H1 (cell line): ENCODE results near the gene CDADC1. TPM values are rescaled to one million over a fixed set of nuclear protein-coding genes. Genes with fewer than 3 reads are reported as not detected.

ENCODE experiments used
- CTCF ChIA-PET: fragments of 300-600 bp; sonication (Branson Sonifier 250); formaldehyde crosslinking; loops from one replicate; lab custom pipeline; 2021; ENCODE audit not compliant: partially characterized antibody; lab: Charles Lee
- POLR2A ChIA-PET: fragments of 300-600 bp; sonication (Branson Sonifier 250); formaldehyde crosslinking; loops from one replicate; lab custom pipeline; 2021; ENCODE audit warnings: inconsistent platforms; ENCODE audit not compliant: partially characterized antibody; lab: Charles Lee
- DNase-seq, 2 experiments: peaks; one replicate each; pipeline versions ENCODE4 v3.0.0 to v3.0.0-alpha.2; 2010 to 2022; ENCODE audit warnings: low spot score in 2 of 2, low read depth in 1 of 2, mixed read lengths in 1 of 2
- FAIRE-seq: peaks from 2 replicates; lab custom pipeline; 2011; peaks lifted over from hg19 to GRCh38; lab: Jason Lieb, UNC
- H2AFZ ChIP-seq: 2 replicates; pipeline ENCODE4 v1.8.1; 2012; ENCODE audit warnings: low read length, inconsistent platforms
- H2AK5ac ChIP-seq: 2 replicates; pipeline ENCODE4 v1.6.1; 2013; ENCODE audit warnings: low read depth, low read length
- H2BK120ac ChIP-seq: replicated peaks from 2 replicates; pipeline ENCODE3; 2013; ENCODE audit warnings: low read depth, low read length, inconsistent platforms
- H2BK12ac ChIP-seq: 2 replicates; pipeline ENCODE4 v1.6.1; 2013; ENCODE audit warnings: low read depth, low read length
- H2BK15ac ChIP-seq: 2 replicates; pipeline ENCODE4 v1.6.1; 2013; ENCODE audit warnings: low read length
- H2BK20ac ChIP-seq: 2 replicates; pipeline ENCODE4 v1.6.1; 2013; ENCODE audit warnings: low read length
- H2BK5ac ChIP-seq: 2 replicates; pipeline ENCODE4 v1.6.1; 2013; ENCODE audit warnings: low read depth, low read length
- H3K14ac ChIP-seq: 2 replicates; pipeline ENCODE4 v1.6.1; 2013; ENCODE audit warnings: inconsistent platforms; ENCODE audit not compliant: insufficient read length
- H3K18ac ChIP-seq: 2 replicates; pipeline ENCODE4 v1.6.1; 2013; ENCODE audit warnings: low read length; ENCODE audit errors: extremely low read depth
- H3K23ac ChIP-seq: 2 replicates; pipeline ENCODE4 v1.6.1; 2013; ENCODE audit warnings: inconsistent platforms; ENCODE audit not compliant: insufficient read length
- H3K23me2 ChIP-seq: 2 replicates; pipeline ENCODE4 v1.6.1; 2013; ENCODE audit warnings: low read depth, low read length
- H3K27ac ChIP-seq: 2 replicates; pipeline ENCODE4 v1.6.1; 2011; ENCODE audit warnings: low read depth, low read length, inconsistent platforms
- H3K27me3 ChIP-seq, 4 experiments: replicated peaks in 1 of 4; 1 replicate in 1 of 4; 2 replicates in 3 of 4; pipeline versions ENCODE4 v1.6.1 to v1.8.1; 2011 to 2013; ENCODE audit warnings: low read length in 3 of 4, mild to moderate bottlenecking in 3 of 4, inconsistent platforms in 2 of 4, mixed read lengths in 2 of 4, moderate library complexity in 1 of 4; ENCODE audit not compliant: control insufficient read depth in 3 of 4, insufficient read depth in 3 of 4; ENCODE audit errors: extremely low read depth in 1 of 4
- H3K36me3 ChIP-seq, 4 experiments: 2 replicates each; pipeline versions ENCODE4 v1.6.1 to v1.8.1; 2011 to 2013; ENCODE audit warnings: mild to moderate bottlenecking in 4 of 4, low read length in 3 of 4, moderate library complexity in 2 of 4, control low read depth in 1 of 4, inconsistent platforms in 1 of 4; ENCODE audit not compliant: insufficient read depth in 4 of 4, control insufficient read depth in 2 of 4
- H3K4ac ChIP-seq: replicated peaks from 2 replicates; pipeline ENCODE3; 2013; ENCODE audit warnings: low read length, low read depth, mixed read lengths, inconsistent platforms; ENCODE audit not compliant: insufficient read length
- H3K4me1 ChIP-seq, 4 experiments: replicated peaks in 1 of 4; 1 replicate in 1 of 4; 2 replicates in 3 of 4; pipeline versions ENCODE4 v1.6.1 to v1.8.1; 2011 to 2013; ENCODE audit warnings: low read length in 3 of 4, inconsistent platforms in 2 of 4, mixed read lengths in 1 of 4; ENCODE audit not compliant: insufficient read depth in 4 of 4, control insufficient read depth in 3 of 4
- H3K4me2 ChIP-seq, 2 experiments: 2 replicates each; pipeline versions ENCODE4 v1.6.1 to v1.8.1; 2011 to 2013; ENCODE audit warnings: low read depth in 2 of 2, low read length in 2 of 2, control low read depth in 1 of 2, inconsistent platforms in 1 of 2, mild to moderate bottlenecking in 1 of 2; ENCODE audit not compliant: insufficient read depth in 1 of 2
- H3K4me3 ChIP-seq, 4 experiments: fragments of 200-600, 300-600 bp in 1 of 4; sonication (generic), shearing (Covaris generic), sonication (Bioruptor Twin) in 1 of 4; 2 replicates each; pipeline versions ENCODE4 v1.5.1 to v1.8.1; 2011 to 2016; ENCODE audit warnings: low read length in 4 of 4, low read depth in 3 of 4, control low read depth in 2 of 4, inconsistent platforms in 2 of 4, mild to moderate bottlenecking in 2 of 4, mixed read lengths in 1 of 4, moderate library complexity in 1 of 4; ENCODE audit not compliant: insufficient read depth in 2 of 4; ENCODE audit errors: extremely low read depth in 1 of 4
- H3K56ac ChIP-seq: replicated peaks from 2 replicates; pipeline ENCODE3; 2013; ENCODE audit warnings: low read depth, mild to moderate bottlenecking, mixed read lengths, low read length, inconsistent platforms; ENCODE audit not compliant: insufficient read length
- H3K79me1 ChIP-seq: 2 replicates; pipeline ENCODE4 v1.6.1; 2013; ENCODE audit warnings: low read depth, low read length, control low read depth
- H3K79me2 ChIP-seq, 2 experiments: 2 replicates each; pipeline versions ENCODE4 v1.6.1 to v1.8.1; 2012 to 2013; ENCODE audit warnings: low read length in 2 of 2, mild to moderate bottlenecking in 2 of 2, inconsistent platforms in 1 of 2; ENCODE audit not compliant: insufficient read depth in 2 of 2, control insufficient read depth in 1 of 2
- H3K9ac ChIP-seq, 4 experiments: replicated peaks in 1 of 4; 1 replicate in 1 of 4; 2 replicates in 3 of 4; pipeline versions ENCODE4 v1.6.1 to v1.8.1; 2011 to 2013; ENCODE audit warnings: low read depth in 3 of 4, low read length in 3 of 4, control low read depth in 2 of 4, mild to moderate bottlenecking in 2 of 4, moderate library complexity in 2 of 4, inconsistent platforms in 1 of 4; ENCODE audit errors: extremely low read depth in 1 of 4
- H3K9me3 ChIP-seq, 2 experiments: 2 replicates each; pipeline versions ENCODE4 v1.6.1 to v1.8.1; 2012 to 2013; ENCODE audit warnings: mild to moderate bottlenecking in 2 of 2, moderate library complexity in 2 of 2, control low read depth in 1 of 2, inconsistent platforms in 1 of 2, low read depth in 1 of 2, low read length in 1 of 2, mixed read lengths in 1 of 2; ENCODE audit not compliant: insufficient read depth in 2 of 2
- H4K20me1 ChIP-seq, 2 experiments: replicated peaks in 1 of 2; 2 replicates each; pipeline versions ENCODE3 to v1.8.1; 2011 to 2013; ENCODE audit warnings: inconsistent platforms in 2 of 2, low read length in 2 of 2, mild to moderate bottlenecking in 1 of 2; ENCODE audit not compliant: insufficient read depth in 2 of 2, control insufficient read depth in 1 of 2
- H4K5ac ChIP-seq: 2 replicates; pipeline ENCODE4 v1.6.1; 2013; ENCODE audit warnings: low read length, low read depth, mixed read lengths, inconsistent platforms; ENCODE audit not compliant: insufficient read length
- H4K8ac ChIP-seq: 2 replicates; pipeline ENCODE4 v1.8.0; 2013; ENCODE audit warnings: mild to moderate bottlenecking, moderate library complexity, low read length, inconsistent platforms; ENCODE audit not compliant: insufficient read depth; ENCODE audit errors: extremely low read depth
- H4K91ac ChIP-seq: replicated peaks from 2 replicates; pipeline ENCODE3; 2013; ENCODE audit warnings: low read length, mixed read lengths, inconsistent platforms; ENCODE audit not compliant: insufficient read length
- EZH2 ChIP-seq: fragments of 200-600 bp; sonication (generic); IDR thresholded peaks from 2 replicates; pipeline ENCODE4 v1.7.1; 2012; ENCODE audit warnings: low read depth, mild to moderate bottlenecking, moderate library complexity, low read length, inconsistent platforms; ENCODE audit not compliant: severe bottlenecking
- JUN ChIP-seq: IDR thresholded peaks from 2 replicates; pipeline ENCODE4 v1.6.1; 2011; ENCODE audit warnings: low read depth, mild to moderate bottlenecking, improper control_type of control experiment, low read length
- PHF8 ChIP-seq: fragments of 200-600 bp; sonication (generic); conservative IDR thresholded peaks from 2 replicates; pipeline ENCODE4 v1.7.1; 2012; ENCODE audit warnings: low read depth, mild to moderate bottlenecking, inconsistent platforms, low read length, moderate library complexity
- SIRT6 ChIP-seq: IDR thresholded peaks from one replicate; pipeline ENCODE4 v1.7.1; 2012; ENCODE audit warnings: low read length, inconsistent platforms
- TAF7 ChIP-seq: optimal IDR thresholded peaks from 2 replicates; pipeline ENCODE3; 2011; ENCODE audit warnings: low read depth, mild to moderate bottlenecking, inconsistent platforms, low read length, moderate library complexity, borderline replicate concordance
- TCF12 ChIP-seq: IDR thresholded peaks from 2 replicates; pipeline ENCODE4 v1.6.1; 2011; ENCODE audit warnings: low read depth, mild to moderate bottlenecking, low read length
- TEAD4 ChIP-seq: IDR thresholded peaks from 2 replicates; pipeline ENCODE4 v1.6.1; 2012; ENCODE audit warnings: low read depth, low read length, inconsistent platforms, mixed read lengths
- WGBS, 2 experiments: shearing (Covaris generic) in 1 of 2; methylation state at CpG; one replicate each; pipeline versions ENCODE4 v1.1.6 to v1.1.7; 2013 to 2015; ENCODE audit warnings: low lambda C conversion rate in 2 of 2, mixed read lengths in 2 of 2, inconsistent platforms in 1 of 2, low coverage in 1 of 2, missing lambda C conversion rate in 1 of 2; ENCODE audit not compliant: insufficient replicate concordance in 2 of 2, insufficient coverage in 1 of 2, insufficient read length in 1 of 2; ENCODE audit errors: extremely low coverage in 1 of 2, missing lambda C conversion rate in 1 of 2; 5-methylcytosine and 5-hydroxymethylcytosine counted together
- polyA plus RNA-seq, 7 experiments: library from polyadenylated mRNA; depleted of rRNA in 3 of 7; stranded (reverse) in 5 of 7; unstranded in 2 of 7; fragments of >200 nt in 5 of 7; fragments of 200-250 nt in 2 of 7; gene quantifications; 1 replicate in 5 of 7; 2 replicates in 1 of 7; 4 replicates in 1 of 7; pipeline versions ENCODE4 v1.2.1 to v1.2.3, GENCODE V29; 2011 to 2013; ENCODE audit warnings: missing spikeins in 2 of 7, mixed read lengths in 2 of 7
- total RNA-seq: library from RNA; stranded (reverse); fragmentation: NEBNext Ultra II Directional; extraction: Animal tissue kit (Norgen Biotek cat#: 25700); gene quantifications from 2 replicates; pipeline ENCODE4 v1.2.1, GENCODE V29; 2021

CDADC1 gene
- total and polyA plus RNA-seq, 2 of the 8 experiments (the other 6 are each of a cell fraction or from before 2014, with no cell fraction given), result 0.98 to 2.7 TPM

GRCh38 chr13:49278211-49278610 lies 30.5 kb downstream of the CDADC1 start:
- Histone ChIP-seq H2BK20ac (no peak overlapping the region), H3K56ac (no peak overlapping the region), H3K79me1 (no peaks in the 10 kb centered on the region), H2BK5ac (no peak overlapping the region), H2AFZ (no peak overlapping the region), H3K4me1 (peaks cover 2 to 8% (median 4%) of the 10 kb centered on the region in 4 experiments; a peak in 2 of 7 replicates), H4K91ac (no peak overlapping the region), H3K4ac (no peak overlapping the region), H3K18ac (no peak overlapping the region), H4K20me1 (no peaks in the 10 kb centered on the region), H3K4me3 (no peak overlapping the region), H4K5ac (no peak overlapping the region), H2BK120ac (no peak overlapping the region), H2BK12ac (no peak overlapping the region), H4K8ac (no peak overlapping the region), H2BK15ac (no peak overlapping the region), H3K79me2 (no peaks in the 10 kb centered on the region), H3K14ac (no peak overlapping the region), H3K23ac (no peak overlapping the region), H3K4me2 (no peak overlapping the region), H3K9ac (no peak overlapping the region), H3K27ac (no peak overlapping the region), H3K9me3 (no peaks in the 10 kb centered on the region), H3K36me3 (no peaks in the 10 kb centered on the region), H3K27me3 (no peaks in the 10 kb centered on the region), H2AK5ac (no peak overlapping the region), H3K23me2 (no peaks in the 10 kb centered on the region; the same call in 1 of the 2 replicates)
- 89% methylated on average over 2 of the region's 2 CpGs; no CpG with 5 or more reads in 1 of the 2 experiments for WGBS, 2 experiments
- FAIRE-seq (no peak), DNase-seq (no peak)
- ChIA-PET CTCF (interaction anchor here (1.6 to 4.3 kb wide), 5 partner anchors 21 to 38 kb away, joined by 5 to 27 read pairs (median 20); partner anchors contain the start of gene CDADC1), POLR2A (no interaction called here)
- TF ChIP-seq JUN, result no peak
- no peak for TF ChIP-seq EZH2
- no peak for TF ChIP-seq TAF7
- no peak for TF ChIP-seq PHF8
- TF ChIP-seq SIRT6, result no peak
- TF ChIP-seq TCF12, result no peak
- no peak for TF ChIP-seq TEAD4
